ENCODE results near the gene ENTHD1.
A peak's percentile ranks its signal among the peaks of the same experiment; 100 is the strongest.

ENTHD1 gene

DNA sequence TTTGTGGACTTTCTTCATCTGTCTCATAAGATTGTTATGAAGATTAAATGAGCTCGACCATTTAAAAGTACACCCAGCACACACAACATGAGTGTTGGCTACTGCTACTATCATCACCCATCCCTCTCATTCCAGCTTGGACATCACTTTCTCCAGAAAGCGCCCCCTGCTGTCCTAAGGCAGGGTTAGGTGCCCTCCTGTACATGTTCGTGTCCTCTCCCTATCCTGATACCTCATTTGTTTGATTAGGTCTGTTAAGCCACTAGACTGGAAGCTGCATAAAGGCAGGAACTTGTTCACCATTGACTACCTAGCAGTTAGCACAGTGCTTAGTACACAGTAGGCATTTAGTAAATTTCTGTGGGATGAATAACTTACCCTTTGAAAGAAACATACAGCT, 85.5 kb downstream of the ENTHD1 start:
- no peak for DNase-seq (ENCODE audit: extremely low read depth, low read depth)
- TF ChIP-seq, protein P1, sequence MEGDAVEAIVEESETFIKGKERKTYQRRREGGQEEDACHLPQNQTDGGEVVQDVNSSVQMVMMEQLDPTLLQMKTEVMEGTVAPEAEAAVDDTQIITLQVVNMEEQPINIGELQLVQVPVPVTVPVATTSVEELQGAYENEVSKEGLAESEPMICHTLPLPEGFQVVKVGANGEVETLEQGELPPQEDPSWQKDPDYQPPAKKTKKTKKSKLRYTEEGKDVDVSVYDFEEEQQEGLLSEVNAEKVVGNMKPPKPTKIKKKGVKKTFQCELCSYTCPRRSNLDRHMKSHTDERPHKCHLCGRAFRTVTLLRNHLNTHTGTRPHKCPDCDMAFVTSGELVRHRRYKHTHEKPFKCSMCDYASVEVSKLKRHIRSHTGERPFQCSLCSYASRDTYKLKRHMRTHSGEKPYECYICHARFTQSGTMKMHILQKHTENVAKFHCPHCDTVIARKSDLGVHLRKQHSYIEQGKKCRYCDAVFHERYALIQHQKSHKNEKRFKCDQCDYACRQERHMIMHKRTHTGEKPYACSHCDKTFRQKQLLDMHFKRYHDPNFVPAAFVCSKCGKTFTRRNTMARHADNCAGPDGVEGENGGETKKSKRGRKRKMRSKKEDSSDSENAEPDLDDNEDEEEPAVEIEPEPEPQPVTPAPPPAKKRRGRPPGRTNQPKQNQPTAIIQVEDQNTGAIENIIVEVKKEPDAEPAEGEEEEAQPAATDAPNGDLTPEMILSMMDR (IDR thresholded peaks at IDR 0.05; ENCODE audit: low read depth, low read length): peak; percentile 46

DNA sequence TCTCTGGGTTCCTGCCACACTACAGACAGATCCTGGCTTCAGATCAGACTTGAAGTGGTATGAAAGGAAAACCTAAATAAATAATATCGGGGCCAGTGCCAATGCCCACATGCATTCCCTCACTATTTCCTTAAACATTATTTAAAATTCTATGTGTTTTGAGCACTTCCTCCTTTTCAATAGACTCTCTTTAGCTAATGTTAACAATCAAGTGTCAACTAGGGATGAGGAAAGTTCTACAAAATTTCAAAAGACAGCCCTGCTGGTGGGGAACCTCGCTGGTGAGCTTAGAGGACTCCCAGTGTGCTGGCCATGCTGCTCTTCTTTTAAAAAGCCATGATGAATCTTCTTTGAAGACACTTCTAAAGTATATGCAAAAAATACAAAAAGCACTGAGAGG, 87.5 kb downstream of the ENTHD1 start:
- TF ChIP-seq, protein P1 (IDR thresholded peaks at IDR 0.05; ENCODE audit: low read depth, low read length): no peak
- DNase-seq (ENCODE audit: extremely low read depth, low read depth): no peak

DNA sequence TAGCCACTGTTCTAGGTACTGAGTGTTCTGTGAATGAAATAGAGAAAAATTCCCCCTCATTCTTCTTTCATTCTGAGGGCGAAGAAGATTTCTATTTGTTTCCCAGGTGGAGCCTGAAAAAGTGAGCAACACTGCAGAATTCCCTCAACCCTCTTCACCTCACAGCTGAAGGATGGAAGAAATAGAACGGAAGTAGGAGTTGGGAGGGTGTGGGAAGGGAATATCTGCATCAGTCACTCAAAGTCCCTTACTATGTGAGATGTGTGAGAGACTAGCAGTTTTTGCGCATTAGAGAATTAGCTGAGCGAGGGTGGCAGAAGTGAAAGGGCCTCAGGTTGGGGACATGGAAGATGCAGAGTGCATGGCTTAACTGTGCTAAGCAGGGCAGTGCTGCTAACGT, 88.4 kb downstream of the ENTHD1 start:
- DNase-seq (ENCODE audit: extremely low read depth, low read depth): no peak
- TF ChIP-seq, protein P1 (IDR thresholded peaks at IDR 0.05; ENCODE audit: low read depth, low read length): no peak

DNA sequence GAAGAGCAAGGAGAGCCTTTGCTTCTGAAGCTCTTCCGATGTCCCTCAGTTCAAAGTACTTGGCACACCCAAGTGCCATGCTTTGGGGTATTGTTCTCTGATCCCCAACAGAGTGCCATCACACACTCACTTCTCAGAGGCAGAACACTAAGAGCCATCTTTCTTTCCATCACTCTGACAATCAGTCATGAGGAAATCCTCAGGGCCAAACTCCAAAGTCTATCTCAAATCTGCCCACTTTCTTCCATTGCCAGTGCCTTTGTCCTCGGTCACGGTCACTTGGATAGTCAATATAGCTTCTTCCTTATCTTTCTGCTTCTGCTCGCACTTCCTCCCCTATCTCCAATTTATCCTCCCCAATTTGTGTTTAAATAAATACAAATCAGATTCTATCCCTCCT, 90.9 kb downstream of the ENTHD1 start:
- no peak for DNase-seq (ENCODE audit: extremely low read depth, low read depth)
- TF ChIP-seq, protein P1 (IDR thresholded peaks at IDR 0.05; ENCODE audit: low read depth, low read length): no peak

DNA sequence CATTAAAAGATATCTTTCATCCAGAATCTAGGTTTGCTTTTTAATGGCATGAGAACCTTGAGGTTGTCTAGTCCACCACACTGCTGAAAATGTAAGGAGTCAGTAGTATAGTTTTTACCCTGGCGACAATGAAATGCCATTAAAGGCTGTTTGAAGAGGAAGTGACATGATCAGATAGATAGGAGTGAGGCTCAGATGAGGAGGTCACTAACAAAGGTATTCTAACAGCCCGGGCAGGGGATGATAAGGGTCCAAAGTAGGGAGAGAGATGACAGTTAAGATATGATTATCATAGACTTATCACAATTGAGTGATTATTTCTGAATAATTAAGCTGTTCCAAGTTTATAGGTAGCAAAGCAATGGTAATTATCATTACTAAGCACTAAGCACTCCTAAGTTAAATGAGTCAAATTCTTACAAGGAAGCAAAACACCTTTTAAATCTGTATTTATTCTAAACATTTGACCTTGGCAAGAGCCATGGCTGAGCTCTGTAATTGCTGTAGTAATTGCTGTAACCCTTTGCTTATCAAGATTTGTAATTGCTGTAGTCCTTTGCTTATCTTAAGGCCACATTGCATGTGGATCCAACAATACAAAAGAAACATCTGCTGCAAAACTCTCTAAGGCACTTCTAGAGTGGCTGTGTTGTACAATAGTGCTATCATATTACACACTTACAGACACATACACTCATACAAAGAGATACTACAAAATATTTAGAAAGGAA, 92.6 kb downstream of the ENTHD1 start:
- no peak for DNase-seq (ENCODE audit: extremely low read depth, low read depth)
- TF ChIP-seq, protein P1 (IDR thresholded peaks at IDR 0.05; ENCODE audit: low read depth, low read length): no peak

DNA sequence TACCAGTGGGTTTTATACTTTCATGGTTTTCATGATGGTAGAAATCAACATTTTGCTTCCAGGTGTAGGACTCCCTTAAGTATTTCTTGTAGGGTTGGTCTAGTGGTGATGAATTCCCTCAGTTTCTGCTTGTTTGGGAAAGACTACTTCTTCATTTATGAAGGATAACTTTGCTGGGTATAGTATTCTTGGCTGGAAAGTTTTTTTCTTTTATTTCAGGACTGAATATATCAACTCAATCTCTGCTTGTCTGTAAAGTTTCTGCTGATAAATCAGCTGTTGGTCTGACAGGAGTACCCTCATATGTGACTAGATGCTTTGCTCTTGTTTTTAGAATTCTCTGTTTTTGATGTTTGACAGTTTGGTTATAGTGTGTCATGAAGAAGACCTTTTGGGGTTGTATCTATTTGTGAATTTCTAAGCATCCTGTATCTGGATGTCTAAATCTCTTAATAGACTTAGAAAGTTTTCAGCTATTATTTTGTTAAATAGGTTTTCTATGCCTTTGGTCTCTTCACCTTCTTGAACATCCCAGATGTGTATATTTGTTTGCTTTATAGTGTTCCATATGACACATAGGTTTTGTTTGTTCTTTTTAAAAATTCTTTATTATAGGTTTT, 95.9 kb downstream of the ENTHD1 start:
- DNase-seq (ENCODE audit: extremely low read depth, low read depth): no peak
- TF ChIP-seq, protein P1 (IDR thresholded peaks at IDR 0.05; ENCODE audit: low read depth, low read length): no peak

DNA sequence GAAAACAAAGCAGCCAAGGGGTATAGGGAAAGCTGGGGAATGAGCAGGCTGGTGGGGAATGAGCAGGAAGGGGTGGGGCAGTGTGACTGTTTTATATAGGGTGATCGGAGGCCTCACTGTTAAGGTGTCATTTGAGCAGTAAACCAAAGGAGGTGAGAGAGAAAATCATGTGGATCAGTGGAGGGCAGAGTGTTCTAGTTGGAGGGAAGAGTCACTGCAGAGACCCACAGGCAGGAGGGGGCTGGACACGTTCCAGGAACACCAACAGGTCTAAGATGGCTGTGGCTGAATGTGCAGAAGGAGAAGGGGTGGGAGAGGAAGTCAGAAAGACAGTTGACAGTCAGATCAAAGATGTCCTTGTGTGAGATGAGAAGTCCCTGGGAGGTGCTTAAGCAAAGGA, 103.8 kb downstream of the ENTHD1 start:
- TF ChIP-seq, protein P1 (IDR thresholded peaks at IDR 0.05; ENCODE audit: low read depth, low read length): no peak
- no peak for DNase-seq (ENCODE audit: extremely low read depth, low read depth)

All from AG09319 (cell line).